Measurements from ENCODE around the gene ILF2.
A peak's percentile ranks its signal among the peaks of the same experiment; 100 is the strongest.
"Not testable (repeated sequence)": the region's sequence is repeated elsewhere in the genome, so short reads cannot be mapped to it uniquely, and the experiment has no call there.

ILF2 gene

DNA sequence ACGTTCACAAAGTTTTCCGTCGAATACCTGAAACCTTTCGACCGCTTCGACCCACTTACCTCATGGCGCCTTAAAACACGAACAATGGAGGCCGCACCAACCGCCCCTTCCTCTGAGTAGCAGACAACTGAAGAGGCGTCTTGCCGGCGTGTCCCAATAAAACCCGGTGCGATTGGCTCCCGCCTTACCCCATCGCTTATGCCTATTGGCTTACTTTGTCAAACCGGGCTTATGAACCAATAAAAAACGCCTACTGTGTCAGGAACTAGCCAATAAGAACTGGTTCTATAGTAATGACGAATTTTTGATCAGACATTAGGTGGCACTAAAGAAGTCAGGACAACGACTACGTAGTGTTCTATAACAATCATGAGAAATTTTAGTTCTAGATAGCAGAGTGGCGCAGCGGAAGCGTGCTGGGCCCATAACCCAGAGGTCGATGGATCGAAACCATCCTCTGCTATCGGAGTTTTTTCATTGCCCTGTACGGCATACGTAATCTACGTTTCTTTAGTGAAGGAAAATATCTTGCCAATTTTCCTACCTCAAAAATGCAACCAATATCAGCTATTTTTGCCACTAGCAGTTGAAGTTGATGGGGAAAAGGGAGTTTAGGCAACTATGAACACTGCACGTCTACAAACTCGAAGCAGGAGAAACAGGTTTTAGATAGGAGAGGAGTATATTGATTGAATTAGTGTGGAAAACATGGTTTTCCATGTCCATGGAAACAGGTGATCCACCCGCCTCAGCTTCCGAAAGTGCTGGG is at the start of gene ILF2:
Gene ILF2, minus strand, starts transcription at position 135 of the 769 bp plus-strand sequence. Its CDS starts 71 bp downstream, at position 64.
- TF ChIP-seq Cebpa-rat (IDR thresholded peaks at IDR 0.05): no peak
- peak within 1 kb of the TSS; percentile 93 for H3K4me2 ChIP-seq
- H3K4me3 ChIP-seq: peak within 1 kb of the TSS; percentile 86
- no peaks in the 10 kb centered on the region for H3K9me3 ChIP-seq
- H3K9ac ChIP-seq: peak within 1 kb of the TSS; percentile 97
- peaks cover 38% of the 10 kb centered on the region for H3K36me3 ChIP-seq
- H3K27ac ChIP-seq: peak within 1 kb of the TSS; percentile 96
- H3K27me3 ChIP-seq: no peaks in the 10 kb centered on the region
- peaks cover 38% of the 10 kb centered on the region for H4K20me1 ChIP-seq
- peaks cover 22% of the 10 kb centered on the region for H3K4me1 ChIP-seq

DNA sequence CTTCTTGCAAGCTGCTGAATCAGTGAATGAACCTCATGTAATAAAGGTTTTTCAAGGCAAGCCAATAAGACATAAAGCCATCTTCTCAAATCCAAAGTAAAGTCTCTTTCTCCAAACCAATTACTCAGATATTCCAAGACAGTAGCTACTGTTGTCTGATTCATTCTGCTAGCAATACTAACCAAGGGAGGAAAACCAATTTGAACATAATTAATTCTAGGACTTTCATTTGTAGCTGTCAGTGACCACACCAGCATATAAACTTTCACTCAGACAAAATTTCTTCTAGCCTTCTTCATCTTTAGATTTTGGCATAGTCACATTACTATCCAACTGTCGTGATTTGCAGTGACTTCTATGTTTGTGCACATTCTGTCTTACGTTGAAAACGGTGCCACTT is 46.5 kb upstream of the ILF2 start:
- Histone ChIP-seq H3K36me3 (no peaks in the 10 kb centered on the region), H3K9ac (no peak overlapping the region), H3K9me3 (no peaks in the 10 kb centered on the region), H3K4me3 (no peak overlapping the region), H3K27ac (no peak overlapping the region), H3K4me2 (no peak overlapping the region), H4K20me1 (no peaks in the 10 kb centered on the region), H3K4me1 (no peaks in the 10 kb centered on the region), H3K27me3 (no peaks in the 10 kb centered on the region)
- no peak for TF ChIP-seq Cebpa-rat (IDR thresholded peaks at IDR 0.05)

- not testable (repeated sequence) for H3K27ac ChIP-seq, H4K20me1 ChIP-seq, H3K4me1 ChIP-seq, H3K36me3 ChIP-seq, H3K9me3 ChIP-seq, H3K27me3 ChIP-seq, H3K4me2 ChIP-seq, H3K4me3 ChIP-seq, H3K9ac ChIP-seq
Observed at GRCh38 chr1:153716211-153716610, 45.4 kb upstream of the ILF2 start.

DNA sequence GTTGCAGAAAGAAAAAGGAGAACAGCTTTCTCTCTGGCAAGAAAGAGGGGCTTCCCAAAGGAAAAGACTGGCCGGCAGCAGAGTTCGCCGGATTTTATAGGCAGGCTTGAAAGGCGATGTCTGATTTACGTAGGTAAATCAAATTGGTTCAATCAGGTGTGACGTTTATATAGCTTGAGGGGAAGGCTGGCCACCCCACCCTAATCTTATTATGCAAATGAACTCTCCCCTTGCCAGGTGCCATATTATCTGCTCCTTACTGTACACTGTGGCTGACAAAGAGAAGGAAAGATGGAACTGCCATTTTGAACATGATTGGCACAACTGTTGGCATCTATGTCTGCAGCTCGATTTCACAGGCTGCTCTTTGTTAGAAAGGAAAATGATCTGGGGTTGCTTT is 40.2 kb upstream of the ILF2 start:
- Histone ChIP-seq H3K27ac (no peak overlapping the region), H3K4me3 (no peak overlapping the region), H3K9me3 (no peaks in the 10 kb centered on the region), H3K4me2 (no peak overlapping the region), H4K20me1 (no peaks in the 10 kb centered on the region), H3K9ac (no peak overlapping the region), H3K4me1 (no peaks in the 10 kb centered on the region), H3K36me3 (no peaks in the 10 kb centered on the region), H3K27me3 (no peaks in the 10 kb centered on the region)
- TF ChIP-seq Cebpa-rat (IDR thresholded peaks at IDR 0.05): no peak

GRCh38 chr1:153705484-153705883 is 34.7 kb upstream of the ILF2 start:
- TF ChIP-seq Cebpa-rat (IDR thresholded peaks at IDR 0.05): no peak
- no peaks in the 10 kb centered on the region for H3K9me3 ChIP-seq
- H3K27ac ChIP-seq: no peak overlapping the region
- H3K9ac ChIP-seq: no peak overlapping the region
- no peaks in the 10 kb centered on the region for H3K4me1 ChIP-seq
- H3K36me3 ChIP-seq: no peaks in the 10 kb centered on the region
- H3K4me2 ChIP-seq: no peak overlapping the region
- H3K4me3 ChIP-seq: no peak overlapping the region
- no peaks in the 10 kb centered on the region for H4K20me1 ChIP-seq
- H3K27me3 ChIP-seq: no peaks in the 10 kb centered on the region

DNA sequence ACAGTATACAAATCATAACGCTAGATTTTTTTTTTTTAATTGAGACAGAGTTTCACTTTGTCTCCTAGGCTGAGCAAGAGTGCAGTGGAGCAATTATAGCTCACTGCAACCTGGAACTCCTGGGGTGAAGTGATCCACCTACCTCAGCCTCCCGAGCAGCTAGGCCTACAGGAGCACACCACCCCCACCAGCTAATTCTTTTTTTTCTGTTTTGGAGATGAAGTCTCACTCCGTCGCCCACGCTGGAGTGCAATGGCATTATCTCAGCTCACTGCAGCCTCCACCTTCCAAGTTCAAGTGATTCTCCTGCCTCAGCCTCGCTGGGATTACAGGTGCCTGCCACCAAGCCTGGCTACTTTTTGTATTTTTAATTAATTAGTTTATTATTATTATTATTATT is 29.0 kb upstream of the ILF2 start:
- Histone ChIP-seq H3K9ac (no peak overlapping the region), H3K4me3 (no peak overlapping the region), H3K4me2 (no peak overlapping the region), H3K36me3 (no peaks in the 10 kb centered on the region), H3K4me1 (peaks cover 14% of the 10 kb centered on the region), H3K9me3 (no peaks in the 10 kb centered on the region), H4K20me1 (no peaks in the 10 kb centered on the region), H3K27ac (no peak overlapping the region), H3K27me3 (no peaks in the 10 kb centered on the region; the same call in 1 of the 2 replicates)
- TF ChIP-seq Cebpa-rat (IDR thresholded peaks at IDR 0.05): no peak

DNA sequence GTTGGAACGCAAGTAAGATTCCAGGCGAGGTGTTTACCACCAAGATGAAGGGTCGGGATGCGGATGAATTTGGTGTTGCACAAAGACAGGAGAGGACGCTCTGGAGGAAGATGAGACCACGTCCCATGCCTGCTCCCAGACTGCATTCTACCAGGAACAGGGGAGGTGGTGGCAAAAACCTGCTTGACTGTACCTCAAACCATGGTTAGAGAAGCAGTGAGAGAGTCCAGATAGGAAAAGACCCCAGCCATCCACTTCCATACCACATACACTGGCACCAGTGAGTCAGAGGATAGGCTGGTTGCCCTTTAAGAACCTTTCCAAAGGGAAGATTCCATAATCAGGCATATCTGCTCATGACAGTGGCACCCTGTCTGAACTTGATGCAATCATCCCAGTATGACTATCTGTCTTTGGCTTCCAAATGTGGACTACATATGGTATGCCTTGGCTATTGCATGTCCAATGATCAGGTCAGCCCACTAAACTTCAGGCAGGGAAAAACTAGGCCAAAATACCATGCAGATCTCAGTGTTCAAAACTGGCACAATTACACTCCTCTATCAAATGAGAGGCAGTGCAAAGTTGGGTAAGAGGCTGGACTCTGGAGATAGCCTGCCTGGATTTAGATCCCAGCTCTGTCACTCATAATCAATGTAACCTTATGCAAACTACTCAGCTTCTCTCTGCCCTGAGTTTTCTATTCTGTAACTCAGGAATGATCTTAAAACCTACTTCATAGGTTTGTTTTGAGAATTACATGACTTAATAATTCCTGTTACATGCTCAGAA is 28.3 kb upstream of the ILF2 start:
- Histone ChIP-seq H3K9ac (no peak overlapping the region), H3K36me3 (no peaks in the 10 kb centered on the region), H3K27me3 (no peaks in the 10 kb centered on the region; the same call in 1 of the 2 replicates), H3K4me3 (no peak overlapping the region), H4K20me1 (no peaks in the 10 kb centered on the region), H3K4me1 (peaks cover 14% of the 10 kb centered on the region), H3K9me3 (no peaks in the 10 kb centered on the region), H3K4me2 (no peak overlapping the region), H3K27ac (no peak overlapping the region)
- no peak for TF ChIP-seq Cebpa-rat (IDR thresholded peaks at IDR 0.05)

DNA sequence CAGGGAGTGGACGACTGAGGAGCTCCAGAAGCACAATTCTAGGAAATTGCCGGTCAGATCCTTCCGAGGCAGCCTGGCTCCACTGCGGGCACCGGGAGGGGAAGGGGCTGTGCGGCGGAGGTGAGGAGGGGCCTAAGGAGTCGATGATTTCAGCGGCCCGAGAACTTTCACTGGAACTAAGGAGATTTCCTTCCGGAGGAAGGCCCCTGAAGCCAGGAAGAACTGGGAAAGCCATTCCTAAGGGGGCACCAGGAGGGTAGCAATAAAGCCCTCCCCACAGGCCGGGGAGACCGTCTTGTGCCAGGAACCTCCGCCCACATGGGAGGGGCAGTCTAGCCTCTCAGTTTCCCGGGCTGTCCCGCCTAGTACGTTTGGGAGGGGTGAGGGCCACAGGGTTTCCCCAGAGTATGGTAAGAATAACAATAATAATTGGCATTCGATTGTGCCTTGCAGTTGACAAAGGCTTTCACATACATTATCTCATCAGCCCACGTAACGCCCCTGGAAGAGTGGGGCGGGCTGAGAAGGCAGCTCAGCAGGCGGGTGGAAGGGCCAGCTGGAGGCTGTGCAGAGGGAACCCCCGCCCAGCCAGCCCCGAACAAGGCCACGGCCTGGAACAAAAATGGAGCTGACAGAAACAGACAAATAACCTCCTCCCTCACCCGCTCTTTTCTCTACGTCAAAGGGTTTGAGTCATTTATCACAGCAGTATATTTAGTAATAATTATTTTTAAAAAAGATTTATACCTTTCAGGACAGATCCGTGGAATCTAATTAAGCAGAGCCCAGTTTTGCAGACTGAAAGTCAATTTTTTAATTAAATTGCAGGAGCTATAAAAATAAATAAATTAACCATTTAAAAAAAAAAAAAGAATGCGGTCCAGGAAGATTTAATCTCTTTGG is 27.5 kb upstream of the ILF2 start:
- Histone ChIP-seq H3K36me3 (no peaks in the 10 kb centered on the region), H3K4me2 (peak overlapping the region; percentile 65), H3K4me1 (peaks cover 14% of the 10 kb centered on the region), H3K27ac (peak overlapping the region; percentile 50; the same call in 1 of the 2 replicates), H3K4me3 (peak overlapping the region; percentile 26; the same call in 1 of the 2 replicates), H3K9me3 (no peaks in the 10 kb centered on the region), H3K27me3 (no peaks in the 10 kb centered on the region; the same call in 1 of the 2 replicates), H4K20me1 (no peaks in the 10 kb centered on the region), H3K9ac (0 out of 2 replicates have a peak overlapping the region, but pooled peaks have one; percentile 1)
- no peak for TF ChIP-seq Cebpa-rat (IDR thresholded peaks at IDR 0.05)

- Histone ChIP-seq H3K36me3 (no peaks in the 10 kb centered on the region), H3K9me3 (no peaks in the 10 kb centered on the region), H4K20me1 (no peaks in the 10 kb centered on the region), H3K4me2 (peak overlapping the region; percentile 65), H3K27ac (peak overlapping the region; percentile 50; the same call in 1 of the 2 replicates), H3K4me1 (peaks cover 14% of the 10 kb centered on the region), H3K4me3 (no peak overlapping the region), H3K9ac (no peak overlapping the region), H3K27me3 (no peaks in the 10 kb centered on the region; the same call in 1 of the 2 replicates)
- no peak for TF ChIP-seq Cebpa-rat (IDR thresholded peaks at IDR 0.05)
Observed at GRCh38 chr1:153697191-153698019, 26.6 kb upstream of the ILF2 start.
